Calu3 (cell line): ENCODE data around the gene C1QTNF4. TPM values are rescaled to one million over a fixed set of nuclear protein-coding genes. Genes with fewer than 3 reads are reported as not detected.
"Not testable (repeated sequence)": the region's sequence is repeated elsewhere in the genome, so short reads cannot be mapped to it uniquely, and the experiment has no call there.

ENCODE experiments used
- BruUV-seq: library from RNA; stranded (reverse); fragments of 400-500 nt; replicated peaks from 2 replicates; lab custom pipeline; 2021; lab: Mats Ljungman, UMichigan
- CTCF ChIA-PET: fragments of 300-600 bp; sonication (Branson Sonifier 250); formaldehyde crosslinking; loops from one replicate; lab custom pipeline; 2022; ENCODE audit warnings: antibody characterized with exemption; lab: Charles Lee
- DNase-seq: peaks from one replicate; pipeline ENCODE4 v3.0.0; 2022
- H3K27ac Mint-ChIP-seq: one replicate; pipeline ENCODE4 v1.8.0; 2022; ENCODE audit warnings: mixed read lengths; ENCODE audit not compliant: unreplicated experiment
- H3K27me3 Mint-ChIP-seq: one replicate; pipeline ENCODE4 v1.8.0; 2022; ENCODE audit warnings: mixed read lengths; ENCODE audit not compliant: unreplicated experiment
- H3K36me3 Mint-ChIP-seq: one replicate; pipeline ENCODE4 v1.8.0; 2022; ENCODE audit warnings: mild to moderate bottlenecking, moderate library complexity, mixed read lengths; ENCODE audit not compliant: insufficient read depth, unreplicated experiment
- H3K4me1 Mint-ChIP-seq: one replicate; pipeline ENCODE4 v1.8.0; 2022; ENCODE audit warnings: mild to moderate bottlenecking, low read depth, mixed read lengths; ENCODE audit not compliant: unreplicated experiment
- H3K4me3 Mint-ChIP-seq: one replicate; pipeline ENCODE4 v1.8.0; 2022; ENCODE audit warnings: mild to moderate bottlenecking, low read depth, moderate library complexity, mixed read lengths; ENCODE audit not compliant: unreplicated experiment
- H3K9me3 Mint-ChIP-seq: one replicate; pipeline ENCODE4 v1.8.0; 2022; ENCODE audit warnings: low read depth, mixed read lengths; ENCODE audit not compliant: unreplicated experiment
- intact Hi-C: fragments of 100-400 bp; cut with micrococcal nuclease; formaldehyde crosslinking; loops from one replicate; pipeline ENCODE4 v1.10.0; 2022; ENCODE audit not compliant: unreplicated experiment
- total RNA-seq: library from RNA; stranded (reverse); gene quantifications from 2 replicates; pipeline ENCODE4 v1.2.3, GENCODE V29; 2022
- TF ChIP-seq, protein P1 (sequence below): fragments of 200-600 bp; IDR thresholded peaks from one replicate; pipeline ENCODE4 v1.8.0; 2022; ENCODE audit warnings: antibody characterized with exemption; ENCODE audit not compliant: unreplicated experiment

C1QTNF4 gene
- total RNA-seq, 1 experiment from 2014 or later = not detected

DNA sequence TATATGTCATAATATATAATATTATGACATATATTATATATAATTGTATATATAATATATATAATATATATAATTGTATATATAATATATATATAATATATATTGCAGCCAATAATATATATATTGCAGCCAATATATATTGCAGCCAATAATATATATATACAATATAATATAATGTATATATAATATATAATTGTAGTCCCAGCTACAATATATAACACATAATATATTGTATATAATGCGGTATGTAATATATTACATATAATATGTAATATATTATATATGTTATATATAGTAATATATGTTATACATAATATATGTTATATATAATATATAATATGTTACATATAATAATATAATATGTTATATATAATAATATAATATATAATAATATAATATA is 35.5 kb downstream of the C1QTNF4 start:
- intact Hi-C loops = no loop called here
- no peak overlapping the region for H3K4me3 Mint-ChIP-seq
- no peaks in the 10 kb centered on the region for H3K27me3 Mint-ChIP-seq
- no peak for DNase-seq
- TF ChIP-seq, protein P1, sequence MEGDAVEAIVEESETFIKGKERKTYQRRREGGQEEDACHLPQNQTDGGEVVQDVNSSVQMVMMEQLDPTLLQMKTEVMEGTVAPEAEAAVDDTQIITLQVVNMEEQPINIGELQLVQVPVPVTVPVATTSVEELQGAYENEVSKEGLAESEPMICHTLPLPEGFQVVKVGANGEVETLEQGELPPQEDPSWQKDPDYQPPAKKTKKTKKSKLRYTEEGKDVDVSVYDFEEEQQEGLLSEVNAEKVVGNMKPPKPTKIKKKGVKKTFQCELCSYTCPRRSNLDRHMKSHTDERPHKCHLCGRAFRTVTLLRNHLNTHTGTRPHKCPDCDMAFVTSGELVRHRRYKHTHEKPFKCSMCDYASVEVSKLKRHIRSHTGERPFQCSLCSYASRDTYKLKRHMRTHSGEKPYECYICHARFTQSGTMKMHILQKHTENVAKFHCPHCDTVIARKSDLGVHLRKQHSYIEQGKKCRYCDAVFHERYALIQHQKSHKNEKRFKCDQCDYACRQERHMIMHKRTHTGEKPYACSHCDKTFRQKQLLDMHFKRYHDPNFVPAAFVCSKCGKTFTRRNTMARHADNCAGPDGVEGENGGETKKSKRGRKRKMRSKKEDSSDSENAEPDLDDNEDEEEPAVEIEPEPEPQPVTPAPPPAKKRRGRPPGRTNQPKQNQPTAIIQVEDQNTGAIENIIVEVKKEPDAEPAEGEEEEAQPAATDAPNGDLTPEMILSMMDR = no peak
- CTCF ChIA-PET = no interaction called here
- H3K9me3 Mint-ChIP-seq = no peaks in the 10 kb centered on the region
- no peak overlapping the region for H3K27ac Mint-ChIP-seq
- peaks cover 5% of the 10 kb centered on the region for H3K36me3 Mint-ChIP-seq
- BruUV-seq = no TSS peak
- H3K4me1 Mint-ChIP-seq = no peaks in the 10 kb centered on the region

DNA sequence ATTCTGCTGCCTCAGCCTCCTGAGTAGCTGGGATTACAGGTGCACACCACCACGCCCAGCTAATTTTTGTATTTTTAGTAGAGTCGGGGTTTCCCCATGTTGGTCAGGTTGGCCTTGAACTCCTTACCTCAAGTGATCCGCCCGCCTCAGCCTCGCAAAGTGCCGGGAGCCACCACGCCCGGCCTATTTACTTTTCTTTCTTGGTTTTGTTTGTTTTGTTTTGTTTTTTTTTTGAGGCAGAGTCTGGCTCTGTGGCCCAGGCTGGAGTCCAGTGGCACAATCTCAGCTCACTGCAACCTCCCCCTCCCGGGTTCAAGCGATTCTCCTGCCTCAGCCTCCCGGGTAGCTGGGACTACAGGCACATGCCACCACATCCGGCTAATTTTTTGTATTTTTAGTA is 37.2 kb downstream of the C1QTNF4 start:
- H3K36me3 Mint-ChIP-seq = peaks cover 15% of the 10 kb centered on the region
- DNase-seq, H3K4me1 Mint-ChIP-seq, H3K9me3 Mint-ChIP-seq, H3K27ac Mint-ChIP-seq, H3K27me3 Mint-ChIP-seq, H3K4me3 Mint-ChIP-seq, BruUV-seq, intact Hi-C loops: not testable (repeated sequence)
- CTCF ChIA-PET = interaction anchor here (0.7 kb wide), 1 partner anchor 1675 kb away, joined by 3 read pairs; no protein-coding TSS in a partner anchor

DNA sequence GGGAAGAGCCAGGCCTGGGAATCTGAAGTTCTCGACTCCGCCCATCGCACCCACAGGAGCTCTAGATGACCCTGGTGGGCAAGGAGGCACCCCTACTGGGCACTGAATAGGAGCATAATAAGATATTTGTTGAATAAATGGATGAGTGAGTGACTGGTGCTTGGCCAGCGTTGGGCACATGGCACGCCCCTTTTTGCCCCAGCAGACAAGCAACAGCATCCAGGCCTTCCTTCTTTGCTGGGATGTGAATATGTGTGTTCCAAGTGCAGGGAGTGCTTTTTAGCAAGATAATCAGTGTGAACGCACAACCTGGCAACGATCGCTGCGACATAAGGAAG is 40.8 kb downstream of the C1QTNF4 start:
- CTCF ChIA-PET = interaction anchor here (0.6 to 1.1 kb wide), 4 partner anchors 11 to 736 kb away, joined by 3 to 4 read pairs (median 4); partner anchors contain the start of gene PTPMT1
- Mint-ChIP-seq H3K27ac (peak overlapping the region; percentile 53), H3K9me3 (no peaks in the 10 kb centered on the region), H3K4me3 (peak overlapping the region; percentile 90), H3K36me3 (peaks cover 37% of the 10 kb centered on the region), H3K4me1 (peaks cover 14% of the 10 kb centered on the region), H3K27me3 (no peaks in the 10 kb centered on the region)
- no peak for DNase-seq
- TF ChIP-seq, protein P1 = no peak
- no TSS peak for BruUV-seq
- intact Hi-C loops = loop anchor here (5.0 kb wide), 1 partner anchor 46 kb away; no protein-coding TSS in a partner anchor

DNA sequence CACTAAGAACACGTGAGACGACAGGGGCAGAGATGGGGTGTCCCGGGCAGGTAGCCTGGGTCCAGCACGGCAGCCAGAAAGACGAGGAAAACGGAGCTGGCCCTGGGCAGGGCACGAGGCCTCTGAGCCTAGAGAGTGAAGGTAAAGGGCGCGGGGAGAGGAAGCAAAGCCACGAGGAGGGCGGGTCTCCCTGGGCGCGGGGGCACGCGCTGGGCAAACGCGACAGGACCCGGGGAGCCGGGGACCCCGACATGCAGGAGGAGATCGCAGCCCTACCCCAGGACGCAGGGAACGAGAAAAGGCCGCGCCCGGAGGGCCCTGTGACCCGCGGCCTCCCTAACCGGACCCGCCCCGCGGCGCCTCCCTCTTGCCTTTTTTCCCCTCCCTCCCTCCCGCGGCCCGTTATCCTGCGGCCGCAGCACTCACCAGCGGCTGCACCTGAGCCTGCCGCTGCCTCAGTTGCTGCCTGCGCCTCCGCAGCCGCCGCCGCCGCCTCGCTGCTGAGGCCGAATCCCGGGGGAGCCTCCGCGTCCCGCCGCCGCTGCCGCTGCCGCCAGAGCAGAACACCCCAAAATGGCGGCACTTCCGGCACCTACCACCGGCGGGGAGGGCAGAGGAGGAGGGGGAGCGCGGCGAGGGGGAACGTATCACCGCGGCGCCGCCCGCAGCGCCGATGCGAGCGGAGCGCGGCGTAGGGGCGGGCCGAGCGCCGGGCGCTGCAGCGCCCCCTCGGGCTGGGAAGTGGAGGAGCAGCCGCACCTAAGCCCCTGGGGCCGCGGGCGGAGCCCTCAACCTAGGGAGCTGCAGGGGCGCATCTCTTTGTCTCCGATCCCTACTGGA is 41.4 kb downstream of the C1QTNF4 start, which contains the start of gene CELF1:
Gene CELF1 (minus strand): TSS at position 567 of the 840 bp plus-strand sequence. CDS start 53,609 bp downstream, outside the sequence.
- intact Hi-C loops = loop anchor here (5.0 kb wide), 1 partner anchor 45 kb away; no protein-coding TSS in a partner anchor
- Mint-ChIP-seq H3K36me3 (peaks cover 40% of the 10 kb centered on the region), H3K4me1 (peaks cover 14% of the 10 kb centered on the region), H3K27me3 (no peaks in the 10 kb centered on the region), H3K27ac (peak within 1 kb of the TSS; percentile 85), H3K4me3 (peak within 1 kb of the TSS; percentile 90), H3K9me3 (no peaks in the 10 kb centered on the region)
- peak; percentile 94 for DNase-seq
- BruUV-seq = no TSS peak
- TF ChIP-seq, protein P1 = peak; percentile 82
- CTCF ChIA-PET = interaction anchor here (0.6 to 1.7 kb wide), 9 partner anchors 12 to 736 kb away, joined by 3 to 7 read pairs (median 4); partner anchors contain the start of gene PTPMT1
